WTC11 (cell line): Measurements from ENCODE around the gene GTPBP3. TPM values are rescaled to one million over a fixed set of nuclear protein-coding genes. Genes with fewer than 3 reads are reported as not detected.

Experiments used
- ATAC-seq: fragments of 200-7000 bp; cut with Tn5 transposase; 2 replicates; pipeline ENCODE4 v1.10.0; 2021; ENCODE audit warnings: mild to moderate bottlenecking, moderate library complexity
- CTCF ChIA-PET: fragments of 300-600 bp; sonication (Branson Sonifier 250); formaldehyde crosslinking; loops from one replicate; lab custom pipeline; 2021; ENCODE audit warnings: antibody characterized with exemption; lab: Charles Lee
- POLR2A ChIA-PET: fragments of 350-600 bp; sonication (Branson Sonifier 250); formaldehyde crosslinking; loops from one replicate; lab custom pipeline; 2021; ENCODE audit warnings: antibody characterized with exemption; lab: Charles Lee
- DNase-seq: peaks from one replicate; pipeline ENCODE4 v3.0.0; 2021; ENCODE audit warnings: low spot score
- H3K27ac Mint-ChIP-seq: 2 replicates; pipeline ENCODE4 v1.8.0; 2021; ENCODE audit warnings: mixed read lengths
- H3K27me3 Mint-ChIP-seq: 2 replicates; pipeline ENCODE4 v1.8.0; 2021; ENCODE audit warnings: low read depth, mild to moderate bottlenecking, moderate library complexity, mixed read lengths
- H3K36me3 Mint-ChIP-seq: 2 replicates; pipeline ENCODE4 v1.8.0; 2021; ENCODE audit warnings: mixed read lengths
- H3K4me1 Mint-ChIP-seq: 2 replicates; pipeline ENCODE4 v1.8.0; 2022; ENCODE audit warnings: mixed read lengths
- H3K4me3 Mint-ChIP-seq: 2 replicates; pipeline ENCODE4 v1.8.0; 2021; ENCODE audit warnings: mild to moderate bottlenecking, moderate library complexity, mixed read lengths
- H3K9me3 Mint-ChIP-seq: 2 replicates; pipeline ENCODE4 v1.8.0; 2021; ENCODE audit warnings: mixed read lengths
- CREM ChIP-seq: sonication (generic); formaldehyde crosslinking; IDR thresholded peaks from 2 replicates; pipeline ENCODE4 v1.8.1; 2022; ENCODE audit warnings: mild to moderate bottlenecking, missing genetic modification reagents, moderate library complexity
- E2F1 ChIP-seq: sonication (generic); formaldehyde crosslinking; IDR thresholded peaks from 2 replicates; pipeline ENCODE4 v1.8.0; 2022; ENCODE audit warnings: mild to moderate bottlenecking, missing genetic modification reagents
- E2F5 ChIP-seq: sonication (generic); formaldehyde crosslinking; IDR thresholded peaks from 2 replicates; pipeline ENCODE4 v1.8.1; 2022; ENCODE audit warnings: mild to moderate bottlenecking, moderate library complexity, missing genetic modification reagents
- ELF4 ChIP-seq: sonication (generic); formaldehyde crosslinking; IDR thresholded peaks from 2 replicates; pipeline ENCODE4 v1.8.1; 2022; ENCODE audit warnings: low read depth, mild to moderate bottlenecking, moderate library complexity, missing genetic modification reagents
- HMGA2 ChIP-seq: fragments of 250-450 bp; sonication (Bioruptor Pico); IDR thresholded peaks from 2 replicates; pipeline ENCODE4 v1.4.0; 2021; ENCODE audit warnings: mild to moderate bottlenecking, moderate library complexity
- HMGXB4 ChIP-seq: sonication (generic); formaldehyde crosslinking; IDR thresholded peaks from 2 replicates; pipeline ENCODE4 v1.8.1; 2023; ENCODE audit warnings: mild to moderate bottlenecking, moderate library complexity, missing genetic modification reagents
- MAX ChIP-seq: sonication (generic); formaldehyde crosslinking; IDR thresholded peaks from 2 replicates; pipeline ENCODE4 v1.8.0; 2022; ENCODE audit warnings: mild to moderate bottlenecking, missing genetic modification reagents
- NFYB ChIP-seq: sonication (generic); formaldehyde crosslinking; conservative IDR thresholded peaks from 2 replicates; pipeline ENCODE4 v1.8.0; 2022; ENCODE audit warnings: low read depth, missing genetic modification reagents
- SMAD4 ChIP-seq: sonication (generic); formaldehyde crosslinking; IDR thresholded peaks from 2 replicates; pipeline ENCODE4 v1.8.0; 2022; ENCODE audit warnings: mild to moderate bottlenecking, missing genetic modification reagents
- SP1 ChIP-seq: sonication (generic); formaldehyde crosslinking; conservative IDR thresholded peaks from 2 replicates; pipeline ENCODE4 v1.8.1; 2022; ENCODE audit warnings: missing genetic modification reagents
- TEAD1 ChIP-seq: sonication (generic); formaldehyde crosslinking; IDR thresholded peaks from 2 replicates; pipeline ENCODE4 v1.8.0; 2022; ENCODE audit warnings: mild to moderate bottlenecking, missing genetic modification reagents
- TP53 ChIP-seq: sonication (generic); formaldehyde crosslinking; IDR thresholded peaks from 2 replicates; pipeline ENCODE4 v1.8.1; 2023; ENCODE audit warnings: mild to moderate bottlenecking, missing genetic modification reagents
- USF1 ChIP-seq: sonication (generic); formaldehyde crosslinking; IDR thresholded peaks from 2 replicates; pipeline ENCODE4 v1.8.0; 2022; ENCODE audit warnings: mild to moderate bottlenecking, missing genetic modification reagents
- ZBTB21 ChIP-seq: sonication (generic); formaldehyde crosslinking; IDR thresholded peaks from 2 replicates; pipeline ENCODE4 v1.8.1; 2023; ENCODE audit warnings: mild to moderate bottlenecking, missing genetic modification reagents, borderline replicate concordance
- ZNF416 ChIP-seq: fragments of 250-450 bp; sonication (Bioruptor Pico); IDR thresholded peaks from 2 replicates; pipeline ENCODE4 v1.9.0; 2021; ENCODE audit warnings: mild to moderate bottlenecking, inconsistent platforms
- ZNF425 ChIP-seq: fragments of 250-450 bp; sonication (Bioruptor Pico); conservative IDR thresholded peaks from 2 replicates; pipeline ENCODE4 v1.9.0; 2021; ENCODE audit warnings: mild to moderate bottlenecking
- ZNF512 ChIP-seq: sonication (generic); formaldehyde crosslinking; IDR thresholded peaks from 2 replicates; pipeline ENCODE4 v1.8.1; 2022; ENCODE audit warnings: missing genetic modification reagents, borderline replicate concordance
- ZNF671 ChIP-seq: fragments of 250-450 bp; sonication (Bioruptor Pico); IDR thresholded peaks from 2 replicates; pipeline ENCODE4 v1.8.0; 2021; ENCODE audit warnings: mild to moderate bottlenecking
- total RNA-seq: library from RNA; stranded (reverse); gene quantifications from 3 replicates; pipeline ENCODE4 v1.2.3, GENCODE V29; 2021

The GTPBP3 gene
- total RNA-seq, 1 experiment from 2014 or later = 93.0 TPM

GRCh38 chr19:17336872-17337674 lies at the start of gene GTPBP3 (continued):
- 0 out of 2 replicates have a peak, but pooled peaks have one; percentile 11 for TF ChIP-seq SMAD4

- POLR2A ChIA-PET = interaction anchor here (0.7 kb wide), 1 partner anchor 22 kb away, joined by 3 read pairs; the partner anchor contains the start of gene BABAM1
- no peaks in the 10 kb centered on the region for H3K9me3 Mint-ChIP-seq
- peak; percentile 52 for ATAC-seq
These were observed 47.9 kb upstream of the GTPBP3 start for GRCh38 chr19:17289489-17289888.

GRCh38 chr19:17292301-17293074 lies 44.9 kb upstream of the GTPBP3 start:
- POLR2A ChIA-PET = interaction anchor here (0.6 to 2.8 kb wide), 13 partner anchors 10 to 169 kb away, joined by 3 to 17 read pairs (median 5); partner anchors contain the start of genes ANO8, DDA1, MRPL34 and USE1
- Mint-ChIP-seq H3K9me3 (no peaks in the 10 kb centered on the region), H3K4me3 (peak overlapping the region; percentile 79), H3K36me3 (peaks cover 15% of the 10 kb centered on the region), H3K4me1 (peaks cover 10% of the 10 kb centered on the region), H3K27ac (peak overlapping the region; percentile 94), H3K27me3 (no peaks in the 10 kb centered on the region; the same call in 1 of the 2 replicates)
- CTCF ChIA-PET = interaction anchor here (0.6 to 3.3 kb wide), 21 partner anchors 10 to 120 kb away, joined by 3 to 60 read pairs (median 5); partner anchors contain the start of genes ANKLE1, ANO8, BABAM1 and DDA1
- ATAC-seq (peak; percentile 90), DNase-seq (peak; percentile 92)
- TF ChIP-seq ZNF416 (CRISPR knock-in tag) (no peak), HMGXB4 (CRISPR knock-in tag) (peak; percentile 92), TEAD1 (CRISPR knock-in tag) (peak; percentile 56; the same call in 1 of the 2 replicates), E2F5 (CRISPR knock-in tag) (peak; percentile 69; the same call in 1 of the 2 replicates), ZNF425 (no peak), ZBTB21 (CRISPR knock-in tag) (no peak), USF1 (CRISPR knock-in tag) (peak; percentile 48; the same call in 1 of the 2 replicates), ZNF512 (no peak), TP53 (CRISPR knock-in tag) (peak; percentile 75; the same call in 1 of the 2 replicates), E2F1 (CRISPR knock-in tag) (0 out of 2 replicates have a peak, but pooled peaks have one; percentile 78), MAX (CRISPR knock-in tag) (peak; percentile 94), SP1 (CRISPR knock-in tag) (peak; percentile 81), CREM (peak; percentile 63; the same call in 1 of the 2 replicates), ELF4 (CRISPR knock-in tag) (no peak), ZNF671 (no peak)

More at GRCh38 chr19:17289489-17289888, 47.9 kb upstream of the GTPBP3 start:
- CTCF ChIA-PET = interaction anchor here (0.6 to 1.5 kb wide), 3 partner anchors 29 to 163 kb away, joined by 3 to 7 read pairs (median 5); no protein-coding TSS in a partner anchor
- peaks cover 10% of the 10 kb centered on the region for H3K4me1 Mint-ChIP-seq
- peak overlapping the region; percentile 31 for H3K4me3 Mint-ChIP-seq
- peak; percentile 91 for DNase-seq
- no peaks in the 10 kb centered on the region; the same call in 1 of the 2 replicates for H3K27me3 Mint-ChIP-seq
- TF ChIP-seq NFYB = peak; percentile 88
- TF ChIP-seq HMGA2 (CRISPR knock-in tag) = no peak
- peaks cover 5% of the 10 kb centered on the region for H3K36me3 Mint-ChIP-seq
- H3K27ac Mint-ChIP-seq = no peak overlapping the region
